IMR-90 (cell line): ENCODE measurements around the gene OR52M1. TPM values are rescaled to one million over a fixed set of nuclear protein-coding genes. Genes with fewer than 3 reads are reported as not detected.

ENCODE experiments used
- ATAC-seq: fragments of 200-7000 bp; cut with Tn5 transposase; 2 replicates; pipeline ENCODE4 v1.9.1; 2020; ENCODE audit warnings: low read depth, mild to moderate bottlenecking, moderate library complexity
- BruUV-seq: library from RNA; stranded (reverse); fragments of 400-500 nt; replicated peaks from 2 replicates; lab custom pipeline; 2021; lab: Mats Ljungman, UMichigan
- CTCF ChIA-PET: fragments of 300-600 bp; formaldehyde crosslinking; extraction: SDS; loops from one replicate; lab custom pipeline; 2021; ENCODE audit warnings: antibody characterized with exemption; lab: Yijun Ruan, JAX
- POLR2A ChIA-PET: fragments of 300-600 bp; sonication (Branson Sonifier 250); formaldehyde crosslinking; loops from one replicate; lab custom pipeline; 2022; ENCODE audit warnings: antibody characterized with exemption; ENCODE audit not compliant: unreplicated experiment; lab: Charles Lee
- DNase-seq: peaks from one replicate; pipeline ENCODE4 v3.0.0; 2013
- H2AFZ ChIP-seq: replicated peaks from 2 replicates; pipeline ENCODE3; 2013; ENCODE audit warnings: low read length, mild to moderate bottlenecking; ENCODE audit not compliant: poor library complexity
- H2AK5ac ChIP-seq: 2 replicates; pipeline ENCODE4 v1.6.1; 2013; ENCODE audit warnings: low read depth, low read length, inconsistent platforms
- H2AK9ac ChIP-seq: replicated peaks from 2 replicates; pipeline ENCODE3; 2013; ENCODE audit warnings: mild to moderate bottlenecking, low read depth, low read length, moderate library complexity; ENCODE audit not compliant: poor library complexity
- H2BK120ac ChIP-seq: 2 replicates; pipeline ENCODE4 v1.6.1; 2013; ENCODE audit warnings: low read depth, low read length, inconsistent platforms
- H2BK15ac ChIP-seq: 3 replicates; pipeline ENCODE4 v1.6.1; 2013; ENCODE audit warnings: low read depth, low read length, inconsistent platforms
- H2BK20ac ChIP-seq: 2 replicates; pipeline ENCODE4 v1.6.1; 2013; ENCODE audit warnings: low read depth, mild to moderate bottlenecking, inconsistent platforms, low read length, moderate library complexity
- H2BK5ac ChIP-seq: 2 replicates; pipeline ENCODE4 v1.6.1; 2013; ENCODE audit warnings: mild to moderate bottlenecking, low read depth, low read length, inconsistent platforms; ENCODE audit not compliant: poor library complexity, severe bottlenecking
- H3K14ac ChIP-seq: replicated peaks from 2 replicates; pipeline ENCODE4 v1.6.1; 2013; ENCODE audit warnings: low read depth, low read length, inconsistent platforms
- H3K18ac ChIP-seq: 2 replicates; pipeline ENCODE4 v1.6.1; 2013; ENCODE audit warnings: low read depth, low read length, control low read depth
- H3K23ac ChIP-seq: 2 replicates; pipeline ENCODE4 v1.6.1; 2013; ENCODE audit warnings: low read depth, low read length, inconsistent platforms
- H3K27ac ChIP-seq: 2 replicates; pipeline ENCODE4 v1.5.1; 2013; ENCODE audit warnings: mild to moderate bottlenecking, control low read depth, low read length; ENCODE audit not compliant: insufficient read depth
- H3K27me3 ChIP-seq: 2 replicates; pipeline ENCODE4 v1.6.1; 2013; ENCODE audit warnings: low read length; ENCODE audit not compliant: control insufficient read depth, insufficient read depth
- H3K36me3 ChIP-seq: 2 replicates; pipeline ENCODE4 v1.6.1; 2013; ENCODE audit warnings: low read length, mixed read lengths; ENCODE audit not compliant: control insufficient read depth, insufficient read depth
- H3K4ac ChIP-seq: 2 replicates; pipeline ENCODE4 v1.6.1; 2013; ENCODE audit warnings: low read depth, low read length, inconsistent platforms
- H3K4me1 ChIP-seq: 2 replicates; pipeline ENCODE4 v1.6.1; 2013; ENCODE audit warnings: low read length, mixed read lengths; ENCODE audit not compliant: control insufficient read depth, insufficient read depth
- H3K4me2 ChIP-seq: 2 replicates; pipeline ENCODE4 v1.6.1; 2013; ENCODE audit warnings: low read depth, mild to moderate bottlenecking, control low read depth, low read length, moderate library complexity
- H3K4me3 ChIP-seq: 2 replicates; pipeline ENCODE4 v1.5.1; 2013; ENCODE audit warnings: low read depth, mild to moderate bottlenecking, control low read depth, low read length, moderate library complexity; ENCODE audit not compliant: insufficient read depth
- H3K56ac ChIP-seq: 2 replicates; pipeline ENCODE4 v1.6.1; 2013; ENCODE audit warnings: low read length, inconsistent platforms; ENCODE audit not compliant: insufficient read depth; ENCODE audit errors: extremely low read depth
- H3K79me1 ChIP-seq, 2 experiments: 2 replicates each; pipeline ENCODE4 v1.6.1; 2013; ENCODE audit warnings: low read length in 2 of 2, inconsistent platforms in 1 of 2, low read depth in 1 of 2
- H3K9ac ChIP-seq: 2 replicates; pipeline ENCODE4 v1.6.1; 2013; ENCODE audit warnings: low read depth, low read length, control low read depth
- H3K9me1 ChIP-seq: 2 replicates; pipeline ENCODE4 v1.6.1; 2013; ENCODE audit warnings: low read length, inconsistent platforms; ENCODE audit not compliant: insufficient read depth
- H3K9me3 ChIP-seq: 2 replicates; pipeline ENCODE4 v1.6.1; 2013; ENCODE audit warnings: low read length; ENCODE audit not compliant: control insufficient read depth, insufficient read depth
- H4K20me1 ChIP-seq: 2 replicates; pipeline ENCODE4 v1.6.1; 2013; ENCODE audit warnings: low read length, inconsistent platforms; ENCODE audit not compliant: insufficient read depth
- H4K5ac ChIP-seq: 2 replicates; pipeline ENCODE4 v1.6.1; 2013; ENCODE audit warnings: mild to moderate bottlenecking, low read depth, low read length, control low read depth
- H4K8ac ChIP-seq, 2 experiments: 2 replicates each; pipeline ENCODE4 v1.6.1; 2013; ENCODE audit warnings: low read depth in 2 of 2, low read length in 2 of 2, control low read depth in 1 of 2, inconsistent platforms in 1 of 2
- H4K91ac ChIP-seq: 2 replicates; pipeline ENCODE4 v1.6.1; 2013; ENCODE audit warnings: low read depth, low read length, inconsistent platforms; ENCODE audit not compliant: insufficient read depth
- CHD1 ChIP-seq: IDR thresholded peaks from 2 replicates; pipeline ENCODE4 v1.6.1; 2012; ENCODE audit warnings: low read depth, low read length, improper control_type of control experiment
- MAFK ChIP-seq: IDR thresholded peaks from 2 replicates; pipeline ENCODE4 v1.6.1; 2012; ENCODE audit warnings: low read depth, low read length, improper control_type of control experiment
- MAZ ChIP-seq: IDR thresholded peaks from 2 replicates; pipeline ENCODE4 v1.6.1; 2012; ENCODE audit warnings: low read depth, mild to moderate bottlenecking, low read length, improper control_type of control experiment, moderate library complexity, borderline replicate concordance
- MXI1 ChIP-seq: IDR thresholded peaks from 2 replicates; pipeline ENCODE4 v1.6.1; 2012; ENCODE audit warnings: low read depth, mild to moderate bottlenecking, low read length, moderate library complexity, borderline replicate concordance
- RAD21 ChIP-seq: IDR thresholded peaks from 2 replicates; pipeline ENCODE4 v1.6.1; 2012; ENCODE audit warnings: low read length, improper control_type of control experiment
- RFX5 ChIP-seq: IDR thresholded peaks from 2 replicates; pipeline ENCODE4 v1.8.0; 2012; ENCODE audit warnings: low read depth, mild to moderate bottlenecking, low read length, moderate library complexity
- WGBS, 2 experiments: methylation state at CpG; one replicate each; pipeline versions ENCODE4 v1.1.5 to v1.1.7; 2013; ENCODE audit warnings: missing lambda C conversion rate in 2 of 2; ENCODE audit not compliant: insufficient read length in 1 of 2; ENCODE audit errors: extremely low coverage in 2 of 2; 5-methylcytosine and 5-hydroxymethylcytosine counted together
- dilution Hi-C: fragments of 300-500 bp; cut with HindIII; formaldehyde crosslinking; loops from one replicate; pipeline ENCODE4 v1.14.3; 2018; ENCODE audit warnings: low sequenced_read_pairs; ENCODE audit not compliant: unreplicated experiment
- in situ Hi-C: fragments of 300-500 bp; cut with MboI; formaldehyde crosslinking; loops from 3 replicates; pipeline ENCODE4 v1.14.3; 2019; ENCODE audit warnings: low sequenced_read_pairs, inconsistent platforms, mixed read lengths
- intact Hi-C: fragments of 100-400 bp; cut with micrococcal nuclease; formaldehyde crosslinking; loops from 2 replicates; pipeline ENCODE4 v1.10.0; 2022
- polyA plus RNA-seq, 3 experiments: library from polyadenylated mRNA; depleted of rRNA; stranded (reverse); fragments of >200 nt; gene quantifications; 2 replicates each; pipeline ENCODE4 v1.2.3, GENCODE V29; 2012; ENCODE audit warnings: low replicate concordance in 1 of 3
- total RNA-seq: library from RNA; depleted of rRNA; stranded (reverse); fragments of >200 nt; gene quantifications from 2 replicates; pipeline ENCODE4 v1.2.3, GENCODE V29; 2012
- TF ChIP-seq, protein P1 (sequence below): fragments of 150-350 bp; IDR thresholded peaks from 2 replicates; pipeline ENCODE4 v1.6.1; 2016; ENCODE audit warnings: low read depth, mild to moderate bottlenecking, low read length, moderate library complexity, borderline replicate concordance
- TF ChIP-seq, protein P2 (sequence below): conservative IDR thresholded peaks from 2 replicates; pipeline ENCODE4 v1.5.1; 2012; ENCODE audit warnings: mild to moderate bottlenecking, low read depth, low read length, improper control_type of control experiment

Gene OR52M1
- total and polyA plus RNA-seq, 2 of the 4 experiments (the other 2 are of a cell fraction), result not detected

DNA sequence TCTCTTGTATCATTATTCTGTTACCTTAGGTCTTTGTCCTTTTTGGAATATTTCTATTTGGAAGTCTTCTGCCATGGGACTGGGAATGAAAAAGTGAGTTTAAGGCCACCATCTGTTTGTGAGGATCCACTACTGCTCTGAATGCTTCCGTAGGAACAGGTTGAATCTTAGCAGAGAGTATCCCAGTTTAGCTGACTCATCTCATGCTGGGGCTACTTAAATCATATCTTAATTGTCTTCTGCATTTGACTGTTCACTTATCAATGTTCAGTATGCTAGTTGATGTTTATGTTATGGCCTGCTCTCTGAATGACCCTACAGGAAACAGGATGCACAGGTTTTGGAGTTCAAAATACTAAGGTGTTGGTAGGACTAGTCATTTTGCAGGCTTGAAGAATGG is 35.1 kb downstream of the OR52M1 start:
- no peaks in the 10 kb centered on the region for H3K36me3 ChIP-seq
- H2BK20ac ChIP-seq, result no peak overlapping the region
- H3K4me2 ChIP-seq, result no peak overlapping the region
- no peak overlapping the region for H4K5ac ChIP-seq
- no peak for ATAC-seq
- H3K56ac ChIP-seq, result no peak overlapping the region
- no peak overlapping the region for H2AFZ ChIP-seq
- no peaks in the 10 kb centered on the region for H3K9me3 ChIP-seq
- H3K79me1 ChIP-seq, result no peaks in the 10 kb centered on the region
- dilution Hi-C loops, result no loop called here
- H3K9me1 ChIP-seq, result no peaks in the 10 kb centered on the region
- no peaks in the 10 kb centered on the region; the same call in 1 of the 2 replicates for H3K27me3 ChIP-seq
- H3K18ac ChIP-seq, result no peak overlapping the region
- ChIA-PET POLR2A (no interaction called here), CTCF (no interaction called here)
- no peak for TF ChIP-seq MAZ
- TF ChIP-seq MXI1, result no peak
- TF ChIP-seq, protein P1, sequence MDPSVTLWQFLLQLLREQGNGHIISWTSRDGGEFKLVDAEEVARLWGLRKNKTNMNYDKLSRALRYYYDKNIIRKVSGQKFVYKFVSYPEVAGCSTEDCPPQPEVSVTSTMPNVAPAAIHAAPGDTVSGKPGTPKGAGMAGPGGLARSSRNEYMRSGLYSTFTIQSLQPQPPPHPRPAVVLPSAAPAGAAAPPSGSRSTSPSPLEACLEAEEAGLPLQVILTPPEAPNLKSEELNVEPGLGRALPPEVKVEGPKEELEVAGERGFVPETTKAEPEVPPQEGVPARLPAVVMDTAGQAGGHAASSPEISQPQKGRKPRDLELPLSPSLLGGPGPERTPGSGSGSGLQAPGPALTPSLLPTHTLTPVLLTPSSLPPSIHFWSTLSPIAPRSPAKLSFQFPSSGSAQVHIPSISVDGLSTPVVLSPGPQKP, result no peak
- TF ChIP-seq MAFK, result no peak
- TF ChIP-seq, protein P2, sequence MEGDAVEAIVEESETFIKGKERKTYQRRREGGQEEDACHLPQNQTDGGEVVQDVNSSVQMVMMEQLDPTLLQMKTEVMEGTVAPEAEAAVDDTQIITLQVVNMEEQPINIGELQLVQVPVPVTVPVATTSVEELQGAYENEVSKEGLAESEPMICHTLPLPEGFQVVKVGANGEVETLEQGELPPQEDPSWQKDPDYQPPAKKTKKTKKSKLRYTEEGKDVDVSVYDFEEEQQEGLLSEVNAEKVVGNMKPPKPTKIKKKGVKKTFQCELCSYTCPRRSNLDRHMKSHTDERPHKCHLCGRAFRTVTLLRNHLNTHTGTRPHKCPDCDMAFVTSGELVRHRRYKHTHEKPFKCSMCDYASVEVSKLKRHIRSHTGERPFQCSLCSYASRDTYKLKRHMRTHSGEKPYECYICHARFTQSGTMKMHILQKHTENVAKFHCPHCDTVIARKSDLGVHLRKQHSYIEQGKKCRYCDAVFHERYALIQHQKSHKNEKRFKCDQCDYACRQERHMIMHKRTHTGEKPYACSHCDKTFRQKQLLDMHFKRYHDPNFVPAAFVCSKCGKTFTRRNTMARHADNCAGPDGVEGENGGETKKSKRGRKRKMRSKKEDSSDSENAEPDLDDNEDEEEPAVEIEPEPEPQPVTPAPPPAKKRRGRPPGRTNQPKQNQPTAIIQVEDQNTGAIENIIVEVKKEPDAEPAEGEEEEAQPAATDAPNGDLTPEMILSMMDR, result no peak
- TF ChIP-seq RFX5, result no peak
- TF ChIP-seq CHD1, result no peak
- no peak for TF ChIP-seq RAD21
- H4K8ac ChIP-seq, result no peak overlapping the region
- in situ Hi-C loops, result no loop called here
- no peak overlapping the region for H3K23ac ChIP-seq
- H3K9ac ChIP-seq, result no peak overlapping the region
- no TSS peak for BruUV-seq
- no peak for DNase-seq
- H4K91ac ChIP-seq, result no peak overlapping the region
- no peak overlapping the region for H2AK5ac ChIP-seq
- intact Hi-C loops, result no loop called here
- no peak overlapping the region for H2BK15ac ChIP-seq
- H3K4me1 ChIP-seq, result no peaks in the 10 kb centered on the region
- no peak overlapping the region for H3K4ac ChIP-seq
- H3K27ac ChIP-seq, result no peak overlapping the region
- no peak overlapping the region for H3K4me3 ChIP-seq
- no peaks in the 10 kb centered on the region for H4K20me1 ChIP-seq
- H3K14ac ChIP-seq, result no peak overlapping the region
- H2BK5ac ChIP-seq, result no peak overlapping the region
- no peak overlapping the region for H2AK9ac ChIP-seq
- H2BK120ac ChIP-seq, result no peak overlapping the region
- WGBS, 2 experiments, result 71% methylated on average over 1 of the region's 1 CpG; no CpG with 5 or more reads in 1 of the 2 experiments
